Muscle of arm (tissue), 14 donors: Measurements from ENCODE around the gene SLC35E2B. TPM values are rescaled to one million over a fixed set of nuclear protein-coding genes. Genes with fewer than 3 reads are reported as not detected.
"Not testable (repeated sequence)": the region's sequence is repeated elsewhere in the genome, so short reads cannot be mapped to it uniquely, and the experiment has no call there.

ENCODE experiments used
- DNase-seq: peaks from one replicate; pipeline ENCODE4 v3.0.0-alpha.2; 2013
- long read RNA-seq, 11 donors: transcript quantifications; one replicate each; lab custom pipeline, GENCODE V29; 2026
- polyA plus RNA-seq, 12 donors: library from polyadenylated mRNA; unstranded; fragments of 120-200 nt; gene quantifications; one replicate each; pipeline ENCODE4 v1.2.1, GENCODE V29; 2013; ENCODE audit not compliant: insufficient read length in 12 of 12

Gene SLC35E2B
- polyA plus RNA-seq = 10 to 100 TPM in 11 of 12 donors, not detected in 1; 31.9 to 69.2 (median 40.9) TPM
- long read RNA-seq, donor 1, full-length matches to known transcripts = 7 of 7 reads
- long read RNA-seq, donor 1, partial matches to known transcripts = 0 of 7 reads
- long read RNA-seq, donor 1, other reads (novel, unspliced or antisense) = 0 of 7 reads
- long read RNA-seq, donor 2, full-length matches to known transcripts = 7 of 7 reads
- long read RNA-seq, donor 2, partial matches to known transcripts = 0 of 7 reads
- long read RNA-seq, donor 2, other reads (novel, unspliced or antisense) = 0 of 7 reads
- long read RNA-seq, donor 3, full-length matches to known transcripts = 10 of 10 reads
- long read RNA-seq, donor 3, partial matches to known transcripts = 0 of 10 reads
- long read RNA-seq, donor 3, other reads (novel, unspliced or antisense) = 0 of 10 reads
- long read RNA-seq, donor 4, full-length matches to known transcripts = 1 of 1 reads
- long read RNA-seq, donor 4, partial matches to known transcripts = 0 of 1 reads
- long read RNA-seq, donor 4, other reads (novel, unspliced or antisense) = 0 of 1 reads
- long read RNA-seq, donor 5, full-length matches to known transcripts = 9 of 14 reads
- long read RNA-seq, donor 5, partial matches to known transcripts = 5 of 14 reads
- long read RNA-seq, donor 5, other reads (novel, unspliced or antisense) = 0 of 14 reads
- long read RNA-seq, donor 6, full-length matches to known transcripts = 5 of 5 reads
- long read RNA-seq, donor 6, partial matches to known transcripts = 0 of 5 reads
- long read RNA-seq, donor 6, other reads (novel, unspliced or antisense) = 0 of 5 reads
- long read RNA-seq, donor 7, full-length matches to known transcripts = 3 of 23 reads
- long read RNA-seq, donor 7, partial matches to known transcripts = 20 of 23 reads
- long read RNA-seq, donor 7, other reads (novel, unspliced or antisense) = 0 of 23 reads
- long read RNA-seq, donor 8, full-length matches to known transcripts = 8 of 58 reads
- long read RNA-seq, donor 8, partial matches to known transcripts = 12 of 58 reads
- long read RNA-seq, donor 8, other reads (novel, unspliced or antisense) = 38 of 58 reads
- long read RNA-seq, donor 9, full-length matches to known transcripts = 5 of 5 reads
- long read RNA-seq, donor 9, partial matches to known transcripts = 0 of 5 reads
- long read RNA-seq, donor 9, other reads (novel, unspliced or antisense) = 0 of 5 reads
- long read RNA-seq, donor 10, full-length matches to known transcripts = 11 of 34 reads
- long read RNA-seq, donor 10, partial matches to known transcripts = 23 of 34 reads
- long read RNA-seq, donor 10, other reads (novel, unspliced or antisense) = 0 of 34 reads
- long read RNA-seq, donor 11, full-length matches to known transcripts = 8 of 15 reads
- long read RNA-seq, donor 11, partial matches to known transcripts = 7 of 15 reads
- long read RNA-seq, donor 11, other reads (novel, unspliced or antisense) = 0 of 15 reads

DNA sequence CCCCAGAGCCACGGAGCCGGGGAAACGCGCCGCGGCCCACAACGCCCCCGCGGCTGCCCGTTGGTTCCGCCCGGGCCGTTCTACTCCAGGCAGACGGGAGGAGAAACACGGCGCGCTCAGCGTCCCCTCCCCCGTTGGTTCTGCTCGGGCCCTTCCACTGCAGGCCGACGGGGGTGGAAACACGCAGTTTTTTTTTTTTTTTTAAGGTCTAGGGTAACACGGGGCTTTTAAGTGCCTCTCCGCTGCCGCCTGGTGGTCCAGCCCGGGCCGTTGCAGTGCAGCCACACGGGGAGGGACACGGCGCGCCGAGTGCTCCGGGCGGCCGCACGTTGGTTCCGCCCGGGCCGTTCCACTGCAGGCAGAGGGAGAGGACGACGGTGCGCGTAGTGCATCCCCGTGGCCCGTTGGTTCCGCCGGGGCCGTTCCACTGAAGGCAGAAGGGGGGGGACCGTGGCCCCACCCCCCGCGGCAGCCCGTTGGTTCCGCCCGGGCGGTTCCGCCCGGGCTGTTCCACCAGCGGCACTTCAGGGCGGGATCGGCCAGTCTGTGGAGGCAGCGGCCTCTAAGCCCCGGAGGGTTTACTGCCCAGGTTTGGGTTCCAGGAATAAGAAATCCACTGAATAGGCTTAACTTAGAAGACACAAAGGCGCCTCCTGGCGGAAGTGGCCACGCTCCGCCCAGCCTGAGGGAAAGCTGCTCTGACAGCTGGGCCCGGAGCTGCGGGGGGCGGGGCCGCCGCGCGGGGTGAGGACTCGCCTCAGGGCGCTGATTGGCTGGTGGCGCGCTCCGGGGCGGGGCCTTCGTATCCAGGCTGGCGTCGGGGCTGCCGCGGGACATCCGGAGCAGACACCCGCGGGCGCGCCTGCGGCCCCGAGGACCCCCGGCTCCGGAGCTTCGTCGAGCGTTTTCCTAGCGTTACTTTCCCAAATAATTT lies at the start of gene SLC35E2B:
TSS of gene SLC35E2B (minus strand) at position 82 of the 934 bp plus-strand sequence. CDS start 16,096 bp downstream, outside the sequence.
- DNase-seq = peak; percentile 94

GRCh38 chr1:1741013-1741412 lies 48.4 kb upstream of the SLC35E2B start:
- DNase-seq = not testable (repeated sequence)

DNA sequence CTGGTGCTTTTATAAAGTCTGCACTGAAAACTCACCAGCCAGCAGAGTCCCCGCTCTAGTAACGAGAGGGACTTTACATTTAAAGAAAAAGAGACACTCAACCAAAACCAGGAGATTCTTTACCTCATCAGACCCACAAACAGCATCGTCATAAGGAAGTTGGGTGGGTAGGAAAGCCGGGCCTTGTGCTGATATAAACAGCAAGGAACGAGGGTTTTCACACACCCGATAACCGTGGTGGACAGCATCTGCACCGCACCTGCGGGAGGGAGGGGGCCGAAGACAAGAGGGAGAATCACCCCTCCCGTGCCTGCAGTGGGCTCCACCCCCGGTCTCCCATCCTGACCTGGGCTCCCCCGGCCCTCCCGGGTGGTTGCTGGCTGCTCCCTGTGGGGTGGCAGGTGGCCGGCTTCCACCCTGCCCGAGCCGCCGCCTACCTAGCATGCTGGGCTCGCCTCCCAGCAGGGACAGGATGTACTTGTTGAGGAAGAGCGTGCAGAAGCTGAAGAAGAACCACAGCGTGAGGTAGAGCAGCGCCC lies 46.3 kb upstream of the SLC35E2B start:
- DNase-seq = not testable (repeated sequence)

DNA sequence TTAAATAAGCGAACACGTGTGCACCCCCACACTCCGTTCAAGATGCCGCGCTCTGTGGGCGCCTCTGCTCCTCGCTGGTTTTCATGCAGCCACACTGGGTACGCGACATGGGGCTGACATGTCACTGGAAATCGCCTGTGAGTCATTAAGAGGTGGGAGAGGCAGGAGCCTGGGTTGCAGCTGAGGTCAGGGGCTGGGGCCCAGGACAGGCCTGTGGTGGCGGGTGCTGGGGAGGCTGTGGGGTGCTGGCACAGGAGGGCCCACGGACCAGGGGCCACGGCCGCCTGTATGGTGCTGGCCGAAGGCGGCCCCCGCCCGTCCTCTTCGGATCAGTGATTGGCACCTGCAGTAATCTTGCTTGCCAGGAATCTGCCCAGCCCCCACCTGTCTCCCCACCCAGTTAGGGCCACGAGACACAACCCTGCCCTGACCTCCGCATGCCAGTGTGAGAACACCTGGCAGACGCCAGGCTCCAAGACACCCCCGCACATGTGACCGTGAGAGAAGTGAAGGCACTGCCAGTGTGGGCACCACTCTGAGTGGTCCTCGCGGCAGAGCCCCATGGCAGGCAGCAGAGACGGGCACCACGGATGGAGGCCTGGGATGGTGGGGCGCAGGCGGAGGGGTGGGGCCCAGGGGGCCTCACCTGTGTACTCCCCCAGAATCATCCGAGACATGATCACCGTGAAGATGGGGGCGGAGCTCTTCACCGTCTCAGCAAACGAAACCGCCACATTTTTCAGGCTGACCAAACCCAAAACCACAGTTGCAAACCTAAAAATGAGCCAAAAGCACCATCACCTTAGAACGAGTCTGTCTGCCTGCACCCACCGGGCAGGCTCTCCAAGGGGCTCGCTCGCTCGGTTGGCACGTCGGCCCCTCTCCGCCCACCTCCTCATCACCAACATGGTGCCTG lies 45.3 kb upstream of the SLC35E2B start:
- not testable (repeated sequence) for DNase-seq

GRCh38 chr1:1732381-1732780 lies 39.8 kb upstream of the SLC35E2B start:
- no peak for DNase-seq

DNA sequence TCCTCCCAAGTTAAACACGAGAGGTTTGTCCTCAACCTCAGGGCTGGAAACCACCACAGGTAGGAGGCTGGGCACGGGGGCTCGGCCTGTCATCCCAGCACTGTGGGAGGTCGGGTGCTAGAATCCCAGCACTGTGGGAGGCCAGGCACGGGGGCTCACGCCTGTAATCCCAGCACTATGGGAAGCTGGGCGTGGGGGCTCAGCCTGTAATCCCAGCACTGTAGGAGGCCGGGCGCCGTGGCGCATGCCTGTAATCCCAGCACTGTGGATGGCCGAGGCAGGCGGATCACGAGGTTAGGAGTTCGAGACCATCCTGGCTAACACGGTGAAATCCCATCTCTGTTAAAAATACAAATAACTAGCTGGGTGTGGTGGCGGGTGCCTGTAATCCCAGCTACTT lies 38.3 kb upstream of the SLC35E2B start:
- no peak for DNase-seq

- not testable (repeated sequence) for DNase-seq
Observed at GRCh38 chr1:1730230-1730629, 37.6 kb upstream of the SLC35E2B start.

DNA sequence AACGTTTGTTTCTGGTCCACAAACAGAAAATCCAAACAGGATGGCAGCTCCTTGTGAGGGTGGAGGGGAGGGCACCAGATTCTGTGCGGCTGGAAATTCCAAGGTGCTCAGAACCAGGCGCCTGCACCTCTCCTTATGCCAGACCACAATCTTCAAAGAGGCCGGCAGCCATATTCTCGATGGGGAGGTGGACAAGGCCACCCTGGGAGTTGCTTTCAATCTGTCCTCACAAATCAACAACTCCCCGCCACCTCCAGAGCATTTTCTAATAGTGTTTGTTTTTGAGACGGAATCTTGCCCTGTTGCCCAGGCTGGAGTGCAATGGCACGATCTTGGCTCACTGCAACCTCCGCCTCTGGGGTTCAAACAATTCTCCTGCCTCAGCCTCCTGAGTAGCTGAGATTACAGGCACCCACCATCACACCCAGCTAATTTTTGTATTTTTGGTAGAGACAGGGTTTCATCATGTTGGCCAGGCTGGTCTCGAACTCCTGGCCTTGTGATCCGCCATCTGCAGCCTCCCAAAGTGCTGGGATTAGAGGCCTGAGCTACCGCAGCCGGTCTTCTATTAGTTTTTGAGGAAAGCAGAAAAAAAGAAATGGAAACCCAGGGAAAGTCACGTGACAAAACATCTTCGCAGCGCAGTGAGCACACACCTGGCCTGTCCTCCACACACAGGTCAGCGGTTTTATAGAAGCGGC lies 36.7 kb upstream of the SLC35E2B start:
- not testable (repeated sequence) for DNase-seq

DNA sequence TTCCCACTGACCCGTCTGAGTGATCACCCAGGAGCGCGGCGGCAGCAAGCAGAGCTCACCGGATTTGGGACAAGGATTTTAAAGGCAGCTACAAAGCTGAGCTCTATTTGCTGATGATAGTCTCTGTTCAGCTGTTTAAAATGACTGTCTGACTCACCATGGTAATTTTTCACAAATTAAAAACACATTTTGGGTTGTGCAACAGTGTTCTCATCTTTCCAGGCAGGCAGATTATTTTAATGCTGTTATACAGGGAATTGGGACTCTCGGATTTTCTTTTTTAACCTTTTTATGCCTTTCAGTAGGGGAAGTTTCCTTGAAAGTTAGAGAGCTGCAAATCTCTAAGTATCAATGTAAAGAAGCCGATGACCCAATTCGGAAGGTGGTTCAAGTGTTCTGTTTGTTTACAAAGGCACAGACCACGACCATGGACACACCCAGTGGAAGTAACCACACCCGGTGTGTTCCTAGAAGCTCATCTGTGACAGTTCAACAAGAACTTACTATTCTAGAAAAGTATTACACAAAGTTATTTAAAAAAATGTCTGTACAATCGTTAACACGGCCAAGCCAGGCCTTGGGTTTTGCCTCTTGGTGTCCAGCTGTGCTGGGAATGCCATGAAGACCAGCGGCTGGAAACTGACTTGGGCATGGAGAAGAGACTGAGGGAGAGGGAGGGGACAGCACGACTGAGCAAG lies 35.9 kb upstream of the SLC35E2B start:
- DNase-seq = not testable (repeated sequence)

DNA sequence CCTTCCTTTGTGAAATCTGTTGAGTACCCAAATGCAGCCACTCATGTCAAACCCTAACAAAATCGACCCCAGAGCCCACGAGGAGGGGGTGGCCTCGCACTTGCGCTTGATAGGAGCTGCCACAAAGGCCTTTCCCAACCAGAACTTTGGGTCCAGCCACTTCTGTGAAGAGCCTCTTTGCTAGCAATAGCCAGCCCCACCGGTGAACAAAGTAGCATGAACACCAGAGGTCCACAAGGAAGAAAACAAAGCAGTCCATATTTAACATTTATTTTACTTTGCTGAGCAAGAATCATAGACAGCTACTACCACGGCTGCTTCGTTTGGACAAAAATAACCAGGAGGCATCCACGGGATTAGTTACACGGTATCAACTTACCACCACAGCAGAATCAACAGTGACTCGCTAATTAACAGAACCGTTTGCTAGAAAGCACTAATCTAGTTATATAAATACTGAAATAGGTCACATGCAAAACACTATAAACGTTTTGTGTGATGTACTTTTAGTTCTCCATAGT lies 34.6 kb upstream of the SLC35E2B start:
- DNase-seq = not testable (repeated sequence)

DNA sequence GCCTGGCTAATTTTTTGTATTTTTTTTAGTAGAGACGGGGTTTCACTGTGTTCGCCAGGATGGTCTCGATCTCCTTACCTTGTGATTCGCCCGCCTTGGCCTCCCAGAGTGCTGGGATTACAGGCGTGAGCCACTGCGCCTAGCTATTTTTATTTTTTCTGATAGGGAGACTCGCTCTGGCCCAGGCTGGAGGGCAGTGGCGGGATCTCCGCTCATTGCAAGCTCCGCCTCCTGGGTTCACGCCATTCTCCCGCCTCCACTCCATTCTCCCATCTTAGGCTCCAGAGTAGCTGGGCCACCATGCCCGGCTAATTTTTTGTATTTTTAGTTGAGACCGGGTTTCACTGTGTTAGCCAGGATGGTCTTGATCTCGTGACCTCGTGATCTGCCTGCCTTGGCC lies 33.5 kb upstream of the SLC35E2B start:
- DNase-seq = not testable (repeated sequence)

- peak; percentile 99 for DNase-seq
Observed at GRCh38 chr1:1724035-1724864, 31.7 kb upstream of the SLC35E2B start, which contains the start of gene CDK11A. TSS of gene CDK11A (minus strand) at chr1:1724357. CDS start at chr1:1722818, 1,539 bp downstream.

GRCh38 chr1:1721201-1721600 lies 28.6 kb upstream of the SLC35E2B start:
- no peak for DNase-seq

DNA sequence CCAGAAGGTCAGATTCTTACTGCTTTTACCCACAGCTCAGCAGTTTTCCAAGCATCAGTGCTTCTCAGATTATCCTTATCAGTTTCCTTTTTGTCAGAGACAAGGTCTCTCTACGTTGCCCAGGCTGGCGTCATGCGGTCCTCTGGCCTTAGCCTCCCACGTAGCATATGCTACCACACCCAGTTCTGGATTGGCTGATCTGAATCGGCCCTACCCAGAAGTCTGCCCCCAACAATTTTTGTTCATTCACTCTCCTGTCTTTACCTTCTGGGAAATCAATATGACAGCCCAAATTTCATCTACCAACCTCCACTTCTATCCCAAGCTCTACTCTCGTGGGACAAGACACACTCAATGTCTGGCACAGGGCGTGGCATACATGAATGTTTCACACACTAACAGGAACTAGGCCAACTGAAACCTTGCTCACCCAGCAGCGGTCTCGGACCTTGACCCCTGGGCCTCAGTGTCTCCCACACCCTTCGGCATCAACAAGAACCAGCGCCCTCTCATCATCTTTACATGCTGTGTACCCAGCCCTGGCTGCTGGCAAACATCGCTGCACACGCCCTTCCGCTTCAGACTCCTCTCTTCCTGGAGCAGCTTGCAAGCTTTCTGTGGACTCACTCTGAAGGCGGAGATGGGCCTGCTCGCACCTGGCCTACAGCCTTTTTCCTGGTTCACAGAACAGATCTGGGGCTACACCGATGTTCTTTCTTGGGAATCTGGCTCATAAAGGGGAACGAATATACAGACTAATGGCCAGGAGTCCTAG lies 22.7 kb upstream of the SLC35E2B start:
- DNase-seq = not testable (repeated sequence)

DNA sequence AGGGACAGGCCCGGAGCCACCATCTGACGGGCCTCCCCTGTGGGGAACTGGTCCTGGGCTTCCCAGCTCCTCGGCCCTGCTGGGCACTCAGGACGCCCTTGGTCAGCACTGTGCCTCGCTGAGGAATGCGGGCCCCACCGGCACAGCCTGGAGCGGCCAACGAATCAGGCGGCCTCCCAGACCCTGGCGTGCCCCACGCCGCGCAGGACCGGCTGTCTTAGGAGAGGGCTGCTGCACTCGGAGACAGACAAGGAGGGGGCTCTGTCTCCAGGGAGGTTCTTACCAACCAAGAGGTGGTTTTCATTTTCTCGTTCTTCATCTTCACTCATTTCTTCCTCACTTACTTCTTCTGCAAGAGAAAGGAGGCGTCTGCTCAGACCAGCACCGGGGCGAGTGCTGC lies 15.3 kb upstream of the SLC35E2B start:
- DNase-seq = not testable (repeated sequence)
